Posterior cingulate gyrus (tissue), 11 donors: Measurements from ENCODE around the gene TRIM46.
"Not testable (repeated sequence)": the region's sequence is repeated elsewhere in the genome, so short reads cannot be mapped to it uniquely, and the experiment has no call there.

Source experiments
- DNase-seq, 10 donors: peaks; one replicate each; pipeline versions ENCODE4 v3.0.0 to v3.0.0-alpha.2; 2020 to 2021; ENCODE audit warnings: mixed read lengths in 3 of 10
- intact Hi-C: fragments of 100-400 bp; cut with DNase I; formaldehyde crosslinking; loops from one replicate; pipeline ENCODE4 v1.15.1; 2023

Gene TRIM46

DNA sequence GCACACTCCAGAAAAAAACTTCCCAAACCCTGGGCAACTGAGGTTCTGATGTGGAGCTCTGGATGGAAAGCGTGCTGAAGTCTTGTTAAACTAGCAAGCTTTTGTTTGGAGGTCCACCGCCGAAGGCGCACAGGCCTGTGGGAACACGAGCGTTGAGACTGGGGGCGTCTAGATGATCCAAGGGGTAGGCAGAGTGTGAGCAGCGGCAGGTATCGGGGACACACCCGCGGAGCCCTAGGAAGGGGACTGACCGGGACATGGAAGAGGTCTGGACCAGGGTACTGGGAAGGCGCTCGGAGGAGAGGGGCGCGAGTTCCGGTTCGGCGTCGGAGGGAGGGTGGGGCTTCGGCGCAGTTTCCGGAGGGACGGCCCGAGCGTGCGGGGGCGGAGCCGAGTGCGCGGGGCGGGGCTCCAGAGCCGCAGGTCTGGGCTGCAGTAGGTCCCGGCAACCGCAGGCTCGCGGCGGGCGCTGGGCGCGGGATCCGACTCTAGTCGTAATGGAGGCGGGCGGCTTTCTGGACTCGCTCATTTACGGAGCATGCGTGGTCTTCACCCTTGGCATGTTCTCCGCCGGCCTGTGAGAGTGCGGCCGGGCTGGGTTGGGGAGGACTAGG lies 38.1 kb upstream of the TRIM46 start, which contains the start of gene SLC50A1:
Gene SLC50A1 (plus strand): TSS at position 438 of the 614 bp plus-strand sequence. CDS start 60 bp downstream, at position 498.
- peak; percentile 87 to 99 (median 94) for DNase-seq
- intact Hi-C loops, result no loop called here

DNA sequence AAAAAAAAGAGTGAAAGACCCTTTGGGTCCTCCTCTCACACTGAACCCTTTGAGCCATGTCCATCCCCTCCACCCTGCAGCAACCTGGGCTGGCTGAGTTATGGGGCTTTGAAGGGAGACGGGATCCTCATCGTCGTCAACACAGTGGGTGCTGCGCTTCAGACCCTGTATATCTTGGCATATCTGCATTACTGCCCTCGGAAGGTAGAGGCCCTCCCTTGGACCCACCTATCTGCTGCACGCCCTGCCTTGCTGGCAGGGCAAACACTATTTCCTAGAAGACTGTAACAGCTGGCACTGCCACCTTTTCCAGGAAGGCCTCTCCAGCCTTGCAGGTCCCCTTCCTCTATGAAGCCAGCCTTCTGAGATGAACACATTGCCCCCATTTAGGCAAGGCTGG lies 36.9 kb upstream of the TRIM46 start:
- intact Hi-C loops, result no loop called here
- DNase-seq, result no peak

DNA sequence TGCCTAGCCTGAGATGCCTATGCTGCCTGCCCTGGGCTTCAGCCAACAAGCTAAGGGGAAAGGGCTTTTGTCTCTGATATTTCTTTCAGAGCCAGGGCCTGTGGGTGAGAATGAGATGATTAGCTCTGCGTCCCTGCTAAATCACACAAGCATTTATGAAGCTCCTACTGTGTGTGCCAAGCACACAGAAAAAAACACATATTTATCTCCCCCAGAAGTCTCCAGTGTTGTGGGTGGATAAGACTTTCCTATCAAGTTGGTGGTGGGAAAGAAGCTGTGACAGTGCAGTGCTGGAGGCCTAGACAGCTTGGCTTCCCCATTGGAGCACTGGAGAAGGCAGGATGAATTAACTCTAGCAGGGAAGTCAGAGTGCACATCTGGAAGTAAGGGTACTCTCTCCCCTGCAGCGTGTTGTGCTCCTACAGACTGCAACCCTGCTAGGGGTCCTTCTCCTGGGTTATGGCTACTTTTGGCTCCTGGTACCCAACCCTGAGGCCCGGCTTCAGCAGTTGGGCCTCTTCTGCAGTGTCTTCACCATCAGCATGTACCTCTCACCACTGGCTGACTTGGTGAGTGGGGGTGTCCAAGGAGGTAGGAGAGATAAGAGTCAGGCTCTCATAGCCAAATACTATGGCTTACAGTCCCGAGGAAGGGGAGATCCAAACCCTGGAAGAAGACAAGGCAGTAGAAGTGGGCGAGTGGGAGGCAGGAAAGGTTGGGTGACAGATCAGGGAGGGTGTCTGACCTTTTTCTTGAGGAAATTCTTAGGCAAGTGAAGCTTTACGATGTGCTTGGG lies 36.3 kb upstream of the TRIM46 start:
- DNase-seq, result no peak
- intact Hi-C loops, result no loop called here

DNA sequence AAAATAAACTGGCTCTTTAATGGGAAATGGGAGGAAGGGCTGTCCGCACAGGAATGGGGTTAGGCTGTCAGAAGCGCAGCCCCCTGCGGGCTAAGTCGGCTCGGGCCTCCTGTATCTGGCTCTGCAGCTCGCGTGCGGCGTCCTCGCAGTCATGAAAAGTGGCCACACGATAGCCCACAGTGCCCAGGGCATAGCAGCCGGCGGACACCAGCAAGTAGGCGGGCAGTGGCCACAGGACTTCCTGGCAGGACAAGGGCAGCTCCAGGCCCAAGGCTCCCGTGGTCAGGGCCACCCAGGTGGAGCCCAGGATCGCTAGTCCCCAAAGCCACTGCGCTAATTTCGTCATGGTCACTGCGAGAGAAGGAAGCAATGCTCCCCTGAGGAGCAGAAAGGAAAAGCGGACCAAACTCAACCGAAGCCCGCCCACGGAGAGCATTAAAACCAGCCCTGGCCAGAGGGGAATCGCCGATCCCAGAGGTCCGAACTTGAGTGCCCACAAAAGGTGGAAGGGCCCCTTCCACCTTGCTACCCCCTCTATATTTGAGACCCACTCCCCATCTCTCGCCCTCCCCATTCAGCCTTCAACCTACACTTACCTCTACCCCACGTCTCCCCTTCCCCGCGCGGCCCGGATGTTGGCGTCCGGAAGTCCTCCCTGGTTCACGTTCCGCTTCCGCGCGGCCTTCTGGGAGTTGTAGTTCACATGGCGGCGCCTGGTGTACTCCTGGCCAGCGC lies 33.6 kb upstream of the TRIM46 start, which contains the start of gene DPM3:
Gene DPM3 (minus strand): TSS at position 637 of the 735 bp plus-strand sequence. CDS start 291 bp downstream, at position 346.
- intact Hi-C loops, result no loop called here
- peak; percentile 87 to 99 (median 94) for DNase-seq

DNA sequence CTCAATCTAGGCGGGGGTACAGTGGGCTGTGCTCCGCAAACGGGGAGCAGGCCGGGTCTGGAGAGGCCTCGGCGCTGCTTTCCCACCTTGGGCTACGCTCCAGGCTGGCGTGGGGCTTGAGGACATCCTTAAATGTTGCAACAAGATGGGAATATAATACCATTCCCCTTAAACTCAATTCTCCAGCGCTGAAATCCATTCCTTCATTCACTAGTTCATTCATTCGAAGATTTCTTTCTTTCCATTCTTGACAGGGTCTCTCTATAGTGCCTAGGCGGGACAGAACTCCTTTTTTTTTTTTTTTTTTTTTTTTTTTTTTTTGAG lies 33.1 kb upstream of the TRIM46 start:
- intact Hi-C loops, result no loop called here
- no peak for DNase-seq

DNA sequence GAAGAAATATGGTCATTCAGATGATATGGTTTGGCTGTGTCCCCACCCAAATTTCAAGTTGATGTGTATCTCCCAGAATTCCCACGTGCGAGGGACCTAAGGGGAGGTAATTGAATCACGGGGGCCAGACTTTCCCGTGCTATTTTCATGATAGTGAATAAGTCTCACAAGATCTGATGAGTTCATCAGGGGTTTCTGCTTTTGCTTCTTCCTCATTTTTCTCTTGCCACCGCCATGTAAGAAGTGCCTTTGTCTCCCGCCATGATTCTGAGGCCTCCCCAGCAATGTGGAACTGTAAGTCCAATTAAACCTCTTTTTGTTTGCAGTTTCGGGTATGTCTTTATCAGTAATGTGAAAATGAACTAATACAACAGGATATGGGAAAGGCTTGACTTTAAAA lies 31.9 kb upstream of the TRIM46 start:
- intact Hi-C loops, result no loop called here
- no peak for DNase-seq

DNA sequence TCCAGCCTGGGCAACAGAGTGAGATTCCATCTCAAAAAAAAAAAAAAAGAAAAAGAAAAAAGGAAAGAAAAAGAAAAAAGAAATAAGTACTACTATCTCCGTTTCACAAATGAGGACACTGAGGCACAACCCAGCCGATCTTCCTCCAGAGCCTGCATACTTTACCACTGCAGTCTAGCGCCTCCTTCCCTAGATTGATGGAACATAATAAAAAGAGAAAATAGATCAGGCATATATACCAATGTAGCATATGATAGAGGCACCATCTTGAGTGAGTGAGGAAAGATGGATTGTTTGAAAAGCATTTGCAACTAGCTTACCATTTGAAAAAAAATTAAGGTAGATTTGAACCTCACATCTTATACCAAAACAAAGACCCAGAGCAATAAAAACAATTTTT lies 28.2 kb upstream of the TRIM46 start:
- DNase-seq, result no peak
- intact Hi-C loops, result no loop called here

DNA sequence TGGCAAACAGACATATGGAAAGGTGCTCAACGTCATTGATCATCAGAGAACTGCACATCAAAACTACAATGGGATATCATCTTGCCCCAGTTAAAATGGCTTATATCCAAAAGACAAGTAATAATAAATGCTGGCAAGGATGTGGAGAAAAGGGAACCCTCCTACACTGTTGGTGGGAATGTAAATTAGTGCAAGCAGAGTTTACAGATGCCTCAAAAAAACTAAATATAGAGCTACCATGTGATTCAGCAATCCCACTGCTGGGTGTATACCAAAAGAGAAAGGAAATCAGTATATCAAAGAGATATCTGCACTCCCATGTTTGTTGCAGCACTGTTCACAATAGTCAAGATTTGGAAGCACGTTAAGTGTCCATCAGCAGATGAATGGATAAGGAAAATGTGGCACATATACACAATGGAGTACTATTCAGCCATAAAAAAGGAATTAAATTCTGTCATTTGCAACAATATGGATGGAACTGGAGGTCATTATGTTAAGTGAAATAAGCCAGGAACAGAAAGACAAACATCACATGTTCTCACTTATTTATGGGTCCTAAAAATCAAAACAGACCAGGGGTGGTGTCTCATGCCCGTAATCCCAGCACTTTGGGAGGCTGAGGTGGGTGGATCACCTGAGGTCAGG lies 17.5 kb upstream of the TRIM46 start:
- DNase-seq, intact Hi-C loops: not testable (repeated sequence)

DNA sequence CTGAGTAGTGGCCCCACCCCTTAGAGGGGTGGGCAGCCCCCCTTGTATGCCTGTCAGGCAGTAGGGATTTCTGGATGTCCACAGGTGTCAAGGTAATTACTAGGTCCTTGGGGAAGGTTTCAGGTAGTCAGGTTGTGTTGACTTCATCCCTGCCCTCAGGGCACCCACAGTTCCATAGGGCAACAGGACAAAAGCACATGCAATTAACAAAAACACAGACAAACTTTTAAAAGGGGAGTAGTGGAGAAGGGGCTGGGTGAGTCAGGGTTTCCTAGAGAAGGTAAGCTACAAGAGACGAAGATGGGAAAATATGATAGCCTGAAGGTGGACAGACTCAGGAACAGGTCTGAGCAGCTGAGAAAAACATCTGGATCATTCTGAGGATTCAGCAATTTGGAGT lies 14.7 kb upstream of the TRIM46 start:
- intact Hi-C loops, result no loop called here

DNA sequence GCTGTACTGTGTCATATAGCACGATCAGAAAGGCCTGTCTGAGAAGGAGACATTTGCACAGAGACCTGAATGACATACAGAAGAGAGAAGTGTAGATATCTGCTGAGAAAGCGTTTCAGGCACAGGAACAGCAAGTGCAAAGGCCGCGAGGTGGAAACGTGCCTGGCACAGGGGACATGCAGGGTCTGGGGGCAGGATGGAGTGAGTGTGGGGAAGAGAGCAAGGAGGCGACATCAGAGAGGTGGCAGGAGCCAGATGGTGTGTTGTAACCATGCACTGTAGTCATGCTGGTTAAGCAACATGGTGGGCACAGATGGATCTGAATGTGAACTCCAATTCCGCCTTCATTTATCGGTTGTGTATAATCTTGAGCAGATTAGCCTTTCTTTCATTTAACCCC lies 13.5 kb upstream of the TRIM46 start:
- intact Hi-C loops, result no loop called here
- DNase-seq, result peak in 2 of 10 donors; percentile 13 to 37

More for the DNA sequence above, 14.7 kb upstream of the TRIM46 start:
- DNase-seq, result peak in 1 of 10 donors; percentile 8

DNA sequence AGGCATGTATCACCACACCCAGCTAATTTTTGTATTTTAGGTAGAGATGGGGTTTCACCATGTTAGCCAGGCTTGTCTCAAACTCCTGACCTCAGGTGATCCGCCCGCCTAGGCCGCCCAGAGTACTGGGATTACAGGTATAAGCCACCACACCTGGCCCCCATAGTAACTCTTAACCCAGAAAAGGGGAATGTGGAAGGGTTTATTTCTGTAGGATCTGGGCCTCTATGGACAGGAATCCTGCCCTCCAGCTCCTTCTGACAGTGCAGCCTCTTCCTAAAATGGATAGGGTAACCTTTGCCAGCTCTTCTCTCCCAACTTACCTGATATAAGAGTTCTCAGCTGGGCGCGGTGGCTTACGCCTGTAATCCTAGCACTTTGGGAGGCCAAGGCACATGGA lies 11.0 kb upstream of the TRIM46 start:
- peak in 2 of 10 donors; percentile 9 to 27 for DNase-seq
- intact Hi-C loops, result not testable (repeated sequence)

DNA sequence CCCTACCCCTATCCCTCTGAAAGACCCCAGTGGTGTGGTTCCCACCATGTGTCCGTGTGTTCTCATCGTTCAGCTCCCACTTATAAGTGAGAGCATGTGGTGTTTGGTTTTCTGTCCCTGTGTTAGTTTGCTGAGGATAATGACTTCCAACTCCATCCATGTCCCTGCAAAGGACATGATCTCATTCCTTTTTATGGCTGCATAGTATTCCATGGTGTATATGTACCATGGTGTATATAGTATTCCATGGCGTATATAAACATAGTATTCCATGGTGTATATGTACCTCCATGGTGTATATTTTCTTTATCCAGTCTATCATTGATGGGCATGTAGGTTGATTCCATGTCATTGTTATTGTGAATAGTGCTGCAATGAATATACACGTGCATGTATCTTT lies 9.9 kb upstream of the TRIM46 start:
- intact Hi-C loops, DNase-seq: not testable (repeated sequence)

DNA sequence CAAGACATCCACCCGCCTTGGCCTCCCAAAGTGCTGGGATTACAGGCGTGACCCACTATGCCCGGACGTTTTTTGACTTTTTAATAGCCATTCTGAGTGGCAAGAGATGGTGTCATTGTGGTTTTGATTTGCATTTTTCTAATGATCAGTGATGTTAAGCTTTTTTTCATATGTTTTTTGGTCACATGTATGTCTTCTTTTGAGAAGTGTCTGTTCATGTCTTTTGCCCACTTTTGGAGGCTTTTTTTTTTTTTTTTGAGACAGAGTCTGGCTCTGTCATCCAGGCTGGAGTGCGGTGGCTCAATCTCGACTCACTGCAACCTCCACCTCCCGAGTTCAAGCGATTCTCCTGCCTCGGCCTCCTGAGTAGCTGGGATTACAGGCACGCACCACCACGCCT lies 9.0 kb upstream of the TRIM46 start:
- intact Hi-C loops, result not testable (repeated sequence)
- peak in 2 of 10 donors; percentile 29 to 35 for DNase-seq

DNA sequence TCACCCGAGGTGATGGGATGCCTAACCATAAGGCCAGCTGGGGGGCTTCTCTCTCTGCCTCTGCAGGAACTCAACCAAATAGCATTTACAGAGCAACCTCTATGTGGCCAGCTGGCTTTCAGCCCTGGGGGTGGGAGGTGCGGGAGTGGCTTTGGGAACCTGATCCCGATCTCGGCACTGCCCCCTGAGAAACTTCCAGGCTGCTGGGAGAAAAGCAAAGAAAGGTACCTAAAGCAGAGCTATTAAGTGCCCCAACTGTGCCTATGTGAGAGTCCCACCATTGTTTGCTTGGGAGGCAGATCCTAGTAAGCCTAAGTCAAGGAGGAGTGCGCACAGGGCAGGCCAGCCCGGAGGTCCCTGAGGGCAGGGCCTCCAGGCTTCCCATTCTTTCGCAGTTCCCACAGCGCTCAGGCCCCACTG lies 7.6 kb upstream of the TRIM46 start:
- DNase-seq, result peak in 1 of 10 donors; percentile 45
- intact Hi-C loops, result loop anchor here (2.0 kb wide), 1 partner anchor 39 kb away; the partner anchor contains the start of gene EFNA1

DNA sequence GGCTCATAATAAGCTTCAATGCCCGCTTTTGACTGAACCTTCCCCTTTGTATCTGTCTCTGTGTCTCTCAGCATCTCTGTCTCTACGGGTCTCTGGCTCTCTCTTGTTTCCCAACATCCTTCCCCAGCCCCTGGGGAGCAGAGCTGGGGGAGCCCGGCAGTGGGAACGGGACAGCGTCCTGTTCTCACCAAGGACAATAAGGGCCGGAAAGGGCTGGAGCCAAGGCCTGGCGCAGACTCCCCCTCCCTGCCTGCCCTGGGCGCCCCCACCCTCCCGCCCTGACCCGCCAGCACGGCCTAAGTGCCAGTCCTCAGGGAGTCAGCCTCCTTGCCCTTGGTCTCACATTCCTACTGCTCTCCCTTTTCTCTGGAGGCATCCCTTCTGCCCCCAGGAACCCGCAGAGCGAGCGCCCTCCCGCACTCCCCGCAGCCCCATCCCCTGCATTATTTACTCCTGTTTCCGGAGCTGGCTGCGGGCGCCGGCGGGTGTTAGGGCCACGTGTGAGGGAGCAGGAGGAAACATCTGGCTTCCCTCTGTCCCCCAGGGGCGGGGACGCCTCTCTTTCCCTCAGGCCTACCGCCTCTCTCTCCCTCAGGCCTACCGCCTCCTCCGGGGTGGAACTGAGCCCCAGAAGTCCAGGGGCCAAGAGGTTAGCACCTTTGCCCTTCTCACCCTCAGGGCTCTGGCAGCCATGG lies 7.0 kb upstream of the TRIM46 start:
- peak in 9 of 10 donors; percentile 21 to 92 (median 44) for DNase-seq
- intact Hi-C loops, result loop anchor here (2.0 kb wide), 1 partner anchor 40 kb away; the partner anchor contains the start of gene EFNA1

DNA sequence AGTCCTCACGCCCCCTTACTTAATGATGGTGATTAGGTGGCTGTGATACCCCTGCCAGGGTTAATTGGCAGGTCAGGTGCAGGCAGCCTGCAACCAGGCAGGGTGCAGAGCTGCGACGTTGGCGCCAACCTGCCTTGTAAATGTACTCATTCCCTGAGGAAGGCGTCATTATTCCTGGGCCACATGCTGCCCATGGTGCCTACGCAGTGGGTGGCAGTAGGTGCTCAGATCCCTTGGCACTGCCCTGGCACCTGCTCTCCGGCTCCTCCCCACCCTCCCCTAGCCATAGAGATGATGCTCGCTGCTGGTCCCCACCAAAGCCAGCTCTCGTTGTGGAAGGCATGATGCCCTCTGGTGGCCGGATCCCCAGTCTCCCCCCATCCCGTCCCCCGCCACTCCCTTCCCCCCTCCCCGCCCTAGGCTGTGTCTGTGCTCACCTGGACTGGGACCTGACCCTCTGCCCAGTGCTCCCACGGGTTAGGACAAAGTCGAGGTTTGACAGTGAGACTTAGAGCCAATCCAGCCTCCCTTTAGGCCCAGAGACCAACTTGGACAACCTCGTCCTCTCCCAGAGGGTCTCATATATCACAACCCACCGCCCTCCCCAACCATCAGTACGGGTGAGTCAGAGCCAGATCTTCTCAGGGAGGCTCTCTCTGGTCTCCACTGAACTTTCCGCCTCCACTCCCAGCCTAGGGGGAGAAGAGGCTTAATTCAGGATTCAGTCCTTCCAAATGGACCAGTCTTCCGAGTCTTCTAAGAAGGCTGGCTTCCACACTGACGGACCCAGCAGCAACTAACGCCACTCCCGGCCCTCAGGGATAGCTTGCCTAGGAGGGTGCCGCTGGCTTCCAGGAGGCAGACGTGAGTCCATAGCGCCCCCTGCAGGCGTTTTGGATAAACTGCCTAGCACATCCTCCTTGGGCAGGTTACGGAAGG lies 6.2 kb upstream of the TRIM46 start:
- peak; percentile 86 to 99 (median 94) for DNase-seq
- intact Hi-C loops, result loop anchor here (1.0 to 2.0 kb wide), 2 partner anchors 41 to 76 kb away; partner anchors contain the start of gene EFNA1

DNA sequence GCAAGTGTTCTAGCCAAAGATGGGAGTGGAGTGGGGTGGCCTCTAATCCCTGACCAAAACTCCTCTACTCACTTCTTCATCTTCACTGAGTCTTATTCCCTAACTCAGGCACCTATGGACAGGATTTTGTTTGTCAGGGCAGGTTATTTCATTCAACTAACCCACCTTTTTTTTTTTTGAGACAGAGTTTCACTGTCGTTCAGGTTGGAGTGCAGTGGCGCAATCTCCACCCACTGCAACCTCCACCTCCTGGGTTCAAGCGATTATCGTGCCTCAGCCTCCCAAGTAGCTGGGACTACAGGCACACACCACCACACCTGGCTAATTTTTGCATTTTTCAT lies 5.6 kb upstream of the TRIM46 start:
- intact Hi-C loops, result loop anchor here (1.0 kb wide), 1 partner anchor 77 kb away; no protein-coding TSS in a partner anchor
- DNase-seq, result peak in 1 of 10 donors; percentile 20

DNA sequence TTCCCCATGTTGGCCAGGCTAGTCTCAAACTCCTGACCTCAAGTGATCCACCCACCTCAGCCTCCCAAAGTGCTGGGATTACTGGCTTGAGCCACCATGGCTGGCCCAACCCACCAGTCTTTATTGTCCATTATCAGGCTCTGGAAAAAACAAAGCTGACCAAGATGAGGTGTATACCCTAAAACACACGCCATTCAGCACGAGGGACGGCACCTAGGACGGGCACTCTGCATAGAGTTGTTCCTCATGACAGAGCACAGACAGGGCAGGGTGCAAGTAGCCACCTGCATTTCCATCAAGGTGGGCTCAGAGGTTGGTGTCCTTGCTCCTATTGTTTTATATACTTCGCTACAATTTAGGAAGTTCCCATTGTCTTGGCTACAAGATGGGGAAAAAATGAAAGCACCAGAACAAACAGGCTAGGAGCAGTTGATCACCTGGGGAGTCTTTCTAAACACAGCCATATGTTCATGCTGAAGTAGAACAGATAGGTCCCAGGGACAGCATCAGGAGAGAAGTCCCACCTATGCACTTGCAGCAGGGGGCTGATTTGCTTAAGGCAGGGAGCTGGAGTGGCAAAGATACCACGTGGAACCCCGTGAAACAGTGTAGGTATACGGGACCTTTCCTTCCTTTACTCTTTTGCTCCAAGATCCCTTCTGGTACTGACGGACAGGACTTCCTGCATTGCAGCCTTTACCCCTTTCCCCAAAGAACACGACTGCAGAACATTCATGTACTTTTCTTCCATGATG lies 5.0 kb upstream of the TRIM46 start:
- DNase-seq, result peak in 1 of 10 donors; percentile 8
- intact Hi-C loops, result loop anchor here (1.0 kb wide), 1 partner anchor 77 kb away; no protein-coding TSS in a partner anchor
